Dedifferentiated amniotic fluid mesenchymal stem cell (primary cell): Measurements from ENCODE around the gene SMARCB1.

Experiments used
- DNase-seq: peaks from one replicate; pipeline ENCODE4 v3.0.0-alpha.2; 2016; ENCODE audit errors: extremely low spot score

Gene SMARCB1

GRCh38 chr22:23831781-23832180, 45.0 kb downstream of the SMARCB1 start:
- DNase-seq, result no peak

GRCh38 chr22:23832226-23833016, 45.7 kb downstream of the SMARCB1 start:
- no peak for DNase-seq

- no peak for DNase-seq
Measured at GRCh38 chr22:23833017-23833751, 46.4 kb downstream of the SMARCB1 start.

GRCh38 chr22:23833911-23834317, 47.1 kb downstream of the SMARCB1 start:
- no peak for DNase-seq

- DNase-seq, result no peak
Measured at GRCh38 chr22:23834406-23834792, 47.6 kb downstream of the SMARCB1 start.

GRCh38 chr22:23834793-23835483, 48.2 kb downstream of the SMARCB1 start:
- DNase-seq, result no peak

GRCh38 chr22:23835484-23836144, 48.8 kb downstream of the SMARCB1 start:
- no peak for DNase-seq

GRCh38 chr22:23836281-23836680, 49.5 kb downstream of the SMARCB1 start:
- DNase-seq, result no peak

GRCh38 chr22:23836692-23837495, 50.1 kb downstream of the SMARCB1 start:
- no peak for DNase-seq

GRCh38 chr22:23837496-23837859, 50.7 kb downstream of the SMARCB1 start:
- DNase-seq, result no peak

- DNase-seq, result no peak
Measured at GRCh38 chr22:23837911-23838680, 51.3 kb downstream of the SMARCB1 start.

- peak; percentile 88 for DNase-seq
Measured at GRCh38 chr22:23838681-23839468, 52.1 kb downstream of the SMARCB1 start, which contains the start of gene DERL3. DERL3 (minus strand) TSS chr22:23839006; CDS start chr22:23838987, 19 bp downstream.

GRCh38 chr22:23840026-23840425, 53.3 kb downstream of the SMARCB1 start:
- DNase-seq, result no peak

- DNase-seq, result no peak
Measured at GRCh38 chr22:23841292-23841691, 54.5 kb downstream of the SMARCB1 start.

GRCh38 chr22:23841736-23842445, 55.1 kb downstream of the SMARCB1 start:
- DNase-seq, result no peak

GRCh38 chr22:23842599-23842998, 55.8 kb downstream of the SMARCB1 start:
- DNase-seq, result no peak

GRCh38 chr22:23844739-23845202, 58.0 kb downstream of the SMARCB1 start:
- no peak for DNase-seq

- DNase-seq, result no peak
Measured at GRCh38 chr22:23845265-23846080, 58.7 kb downstream of the SMARCB1 start.
